Esophagus muscularis mucosa (tissue), 4 donors: Measurements from ENCODE around the gene DNAJA4.

Experiments
- EP300 ChIP-seq: sonication (generic); formaldehyde crosslinking; IDR thresholded peaks from one replicate; pipeline ENCODE4 v1.6.1; 2017; ENCODE audit warnings: antibody characterized with exemption
- POLR2A ChIP-seq: fragments of 450-650 bp; IDR thresholded peaks from one replicate; pipeline ENCODE4 v1.6.1; 2017; ENCODE audit warnings: antibody characterized with exemption, moderate library complexity, mild to moderate bottlenecking, low read depth
- POLR2AphosphoS5 ChIP-seq, 2 donors: sonication (generic); formaldehyde crosslinking; IDR thresholded peaks; one replicate each; pipeline ENCODE4 v1.6.1; 2017; ENCODE audit warnings: antibody characterized with exemption in 2 of 2
- TF ChIP-seq, protein P1 (sequence below), 3 experiments: fragments of 200-600 bp in 2 of 3; fragments of 450-650 bp in 1 of 3; sonication (generic) in 2 of 3; IDR thresholded peaks; one replicate each; pipeline ENCODE4 v1.5.1; 2017 to 2019; ENCODE audit warnings: antibody characterized with exemption in 3 of 3, mild to moderate bottlenecking in 2 of 3, moderate library complexity in 1 of 3

DNA sequence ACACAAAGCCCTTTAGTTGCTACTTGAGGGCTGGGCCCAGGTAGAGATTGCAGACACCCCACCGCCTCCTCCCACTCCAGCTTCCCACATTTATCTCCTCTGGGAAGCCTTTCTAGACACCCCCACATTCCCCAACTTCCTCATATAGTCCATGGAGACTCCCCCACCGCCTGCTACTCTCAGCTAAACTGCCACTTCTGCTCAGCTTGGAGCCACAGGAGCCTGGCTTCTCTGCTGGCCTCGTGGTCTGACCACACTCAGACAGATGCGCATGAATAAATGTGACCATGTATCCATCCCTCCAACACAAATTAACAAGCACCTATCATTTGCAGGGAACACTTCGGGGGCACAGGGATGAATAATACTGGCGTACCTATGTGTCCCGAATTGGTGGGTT lies 19.5 kb upstream of the DNAJA4 start:
- TF ChIP-seq, protein P1, sequence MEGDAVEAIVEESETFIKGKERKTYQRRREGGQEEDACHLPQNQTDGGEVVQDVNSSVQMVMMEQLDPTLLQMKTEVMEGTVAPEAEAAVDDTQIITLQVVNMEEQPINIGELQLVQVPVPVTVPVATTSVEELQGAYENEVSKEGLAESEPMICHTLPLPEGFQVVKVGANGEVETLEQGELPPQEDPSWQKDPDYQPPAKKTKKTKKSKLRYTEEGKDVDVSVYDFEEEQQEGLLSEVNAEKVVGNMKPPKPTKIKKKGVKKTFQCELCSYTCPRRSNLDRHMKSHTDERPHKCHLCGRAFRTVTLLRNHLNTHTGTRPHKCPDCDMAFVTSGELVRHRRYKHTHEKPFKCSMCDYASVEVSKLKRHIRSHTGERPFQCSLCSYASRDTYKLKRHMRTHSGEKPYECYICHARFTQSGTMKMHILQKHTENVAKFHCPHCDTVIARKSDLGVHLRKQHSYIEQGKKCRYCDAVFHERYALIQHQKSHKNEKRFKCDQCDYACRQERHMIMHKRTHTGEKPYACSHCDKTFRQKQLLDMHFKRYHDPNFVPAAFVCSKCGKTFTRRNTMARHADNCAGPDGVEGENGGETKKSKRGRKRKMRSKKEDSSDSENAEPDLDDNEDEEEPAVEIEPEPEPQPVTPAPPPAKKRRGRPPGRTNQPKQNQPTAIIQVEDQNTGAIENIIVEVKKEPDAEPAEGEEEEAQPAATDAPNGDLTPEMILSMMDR (IDR thresholded peaks at IDR 0.05), result no peak
- TF ChIP-seq EP300 (no peak), POLR2A (no peak), POLR2AphosphoS5 (IDR thresholded peaks at IDR 0.05) (no peak)
